T follicular helper cell (primary cell): ENCODE measurements around the gene SCAI.
"Not testable (repeated sequence)": the region's sequence is repeated elsewhere in the genome, so short reads cannot be mapped to it uniquely, and the experiment has no call there.

ENCODE experiments used
- DNase-seq: peaks from one replicate; pipeline ENCODE4 v3.0.0-alpha.2; 2020; ENCODE audit warnings: low read depth

SCAI gene

GRCh38 chr9:125106285-125106893 is 36.9 kb downstream of the SCAI start:
- no peak for DNase-seq

- DNase-seq = no peak
Observed at GRCh38 chr9:125103770-125104460, 39.4 kb downstream of the SCAI start.

GRCh38 chr9:125103021-125103420 is 40.3 kb downstream of the SCAI start:
- DNase-seq = no peak

GRCh38 chr9:125100822-125101221 is 42.5 kb downstream of the SCAI start:
- no peak for DNase-seq

- DNase-seq = no peak
Observed at GRCh38 chr9:125099816-125100215, 43.5 kb downstream of the SCAI start.

- DNase-seq = no peak
Observed at GRCh38 chr9:125095821-125096443, 47.4 kb downstream of the SCAI start.

- DNase-seq = no peak
Observed at GRCh38 chr9:125091121-125091520, 52.2 kb downstream of the SCAI start.

GRCh38 chr9:125089331-125089730 is 54.0 kb downstream of the SCAI start:
- no peak for DNase-seq

- no peak for DNase-seq
Observed at GRCh38 chr9:125088752-125089151, 54.6 kb downstream of the SCAI start.

- DNase-seq = no peak
Observed at GRCh38 chr9:125085703-125086477, 57.4 kb downstream of the SCAI start.

GRCh38 chr9:125082197-125082596 is 61.1 kb downstream of the SCAI start:
- not testable (repeated sequence) for DNase-seq

- DNase-seq = not testable (repeated sequence)
Observed at GRCh38 chr9:125080797-125081196, 62.5 kb downstream of the SCAI start.

- no peak for DNase-seq
Observed at GRCh38 chr9:125079931-125080330, 63.4 kb downstream of the SCAI start.

- DNase-seq = no peak
Observed at GRCh38 chr9:125075997-125076396, 67.3 kb downstream of the SCAI start.

- no peak for DNase-seq
Observed at GRCh38 chr9:125074976-125075375, 68.4 kb downstream of the SCAI start.

- no peak for DNase-seq
Observed at GRCh38 chr9:125066839-125067619, 76.3 kb downstream of the SCAI start.

- no peak for DNase-seq
Observed at GRCh38 chr9:125061391-125061790, 81.9 kb downstream of the SCAI start.

- DNase-seq = no peak
Observed at GRCh38 chr9:125049212-125050049, 93.9 kb downstream of the SCAI start.

- DNase-seq = no peak
Observed at GRCh38 chr9:125043631-125044030, 99.7 kb downstream of the SCAI start.

- no peak for DNase-seq
Observed at GRCh38 chr9:125043148-125043547, 100.2 kb downstream of the SCAI start.

GRCh38 chr9:125038166-125038565 is 105.2 kb downstream of the SCAI start:
- DNase-seq = no peak
